GM12878 (cell line): ENCODE data around the gene ACTBL2.

Experiments
- CEBPB ChIP-seq, 2 experiments: fragments of 150-350 bp in 1 of 2; IDR thresholded peaks; 2 replicates each; pipeline ENCODE4 v1.6.1; 2012 to 2014; ENCODE audit warnings: low read depth in 2 of 2, low read length in 2 of 2, borderline replicate concordance in 1 of 2, inconsistent platforms in 1 of 2
- EZH2 ChIP-seq: IDR thresholded peaks from 2 replicates; pipeline ENCODE4 v1.6.1; 2012; ENCODE audit warnings: low read depth, mild to moderate bottlenecking, control low read depth, inconsistent platforms, low read length, borderline replicate concordance; ENCODE audit not compliant: control insufficient read depth
- FOS ChIP-seq: IDR thresholded peaks from 3 replicates; pipeline ENCODE4 v1.6.1; 2011; ENCODE audit warnings: borderline replicate concordance; ENCODE audit not compliant: insufficient read length; ENCODE audit errors: extremely low read depth
- FOXK2 ChIP-seq: fragments of 450-650 bp; IDR thresholded peaks from 2 replicates; pipeline ENCODE4 v1.6.1; 2017; ENCODE audit warnings: mild to moderate bottlenecking, moderate library complexity
- HDAC6 ChIP-seq: fragments of 200-600 bp; sonication (generic); IDR thresholded peaks from one replicate; pipeline ENCODE4 v1.8.0; 2017; ENCODE audit warnings: antibody characterized with exemption; ENCODE audit not compliant: unreplicated experiment
- POLR2A ChIP-seq: IDR thresholded peaks from 2 replicates; pipeline ENCODE4 v1.6.1; 2011; ENCODE audit warnings: low read depth, mild to moderate bottlenecking, low read length
- SP1 ChIP-seq: IDR thresholded peaks from one replicate; pipeline ENCODE4 v1.6.1; 2011; ENCODE audit warnings: low read depth, low read length
- SREBF2 ChIP-seq: IDR thresholded peaks from 2 replicates; pipeline ENCODE4 v1.6.1; 2012; ENCODE audit warnings: mild to moderate bottlenecking, low read length
- TF ChIP-seq, protein P1 (sequence below): IDR thresholded peaks from 2 replicates; pipeline ENCODE4 v1.6.1; 2012; ENCODE audit warnings: low read depth, low read length, improper control_type of control experiment
- TF ChIP-seq, protein P2 (sequence below), 3 experiments: IDR thresholded peaks in 2 of 3; conservative IDR thresholded peaks in 1 of 3; 2 replicates each; pipeline ENCODE4 v1.5.1; 2011; ENCODE audit warnings: low read depth in 3 of 3, low read length in 3 of 3, mild to moderate bottlenecking in 3 of 3, control low read depth in 2 of 3, moderate library complexity in 2 of 3, inconsistent platforms in 1 of 3, mixed read lengths in 1 of 3; ENCODE audit not compliant: control insufficient read depth in 2 of 3, insufficient read depth in 1 of 3; ENCODE audit errors: extremely low read depth in 1 of 3
- TF ChIP-seq, protein P3 (sequence below): IDR thresholded peaks from 2 replicates; pipeline ENCODE4 v1.6.1; 2012; ENCODE audit warnings: low read length, inconsistent platforms

DNA sequence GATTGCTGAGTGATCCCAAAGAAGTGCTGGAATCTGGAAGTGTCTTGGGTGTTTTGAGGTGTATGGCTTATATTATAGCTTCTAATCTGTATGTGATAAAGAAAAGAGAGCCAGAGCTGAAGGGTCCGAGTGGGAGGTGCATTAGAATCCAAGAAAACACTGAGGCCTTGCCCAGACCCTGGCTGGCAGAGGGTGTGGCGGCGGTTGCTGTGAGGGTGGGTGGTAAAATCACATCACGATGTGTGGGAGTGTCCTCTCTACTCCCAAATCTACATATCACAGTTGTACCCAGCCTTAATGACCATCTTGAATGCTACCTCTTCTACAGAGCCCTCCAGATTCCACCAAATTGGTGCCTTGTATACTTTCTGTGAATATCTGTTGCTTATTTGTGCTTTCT lies 28.9 kb downstream of the ACTBL2 start:
- no peak for TF ChIP-seq FOXK2
- TF ChIP-seq HDAC6, result no peak
- TF ChIP-seq, protein P1, sequence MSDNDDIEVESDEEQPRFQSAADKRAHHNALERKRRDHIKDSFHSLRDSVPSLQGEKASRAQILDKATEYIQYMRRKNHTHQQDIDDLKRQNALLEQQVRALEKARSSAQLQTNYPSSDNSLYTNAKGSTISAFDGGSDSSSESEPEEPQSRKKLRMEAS, result no peak
- TF ChIP-seq SREBF2, result no peak
- TF ChIP-seq CEBPB (IDR thresholded peaks at IDR 0.05; ENCODE audit: borderline replicate concordance in 1 of 2, low read depth in 2 of 2, low read length in 2 of 2), result no peak
- TF ChIP-seq SP1, result no peak
- TF ChIP-seq EZH2, result no peak
- TF ChIP-seq POLR2A, result no peak
- no peak for TF ChIP-seq FOS
- TF ChIP-seq, protein P2, sequence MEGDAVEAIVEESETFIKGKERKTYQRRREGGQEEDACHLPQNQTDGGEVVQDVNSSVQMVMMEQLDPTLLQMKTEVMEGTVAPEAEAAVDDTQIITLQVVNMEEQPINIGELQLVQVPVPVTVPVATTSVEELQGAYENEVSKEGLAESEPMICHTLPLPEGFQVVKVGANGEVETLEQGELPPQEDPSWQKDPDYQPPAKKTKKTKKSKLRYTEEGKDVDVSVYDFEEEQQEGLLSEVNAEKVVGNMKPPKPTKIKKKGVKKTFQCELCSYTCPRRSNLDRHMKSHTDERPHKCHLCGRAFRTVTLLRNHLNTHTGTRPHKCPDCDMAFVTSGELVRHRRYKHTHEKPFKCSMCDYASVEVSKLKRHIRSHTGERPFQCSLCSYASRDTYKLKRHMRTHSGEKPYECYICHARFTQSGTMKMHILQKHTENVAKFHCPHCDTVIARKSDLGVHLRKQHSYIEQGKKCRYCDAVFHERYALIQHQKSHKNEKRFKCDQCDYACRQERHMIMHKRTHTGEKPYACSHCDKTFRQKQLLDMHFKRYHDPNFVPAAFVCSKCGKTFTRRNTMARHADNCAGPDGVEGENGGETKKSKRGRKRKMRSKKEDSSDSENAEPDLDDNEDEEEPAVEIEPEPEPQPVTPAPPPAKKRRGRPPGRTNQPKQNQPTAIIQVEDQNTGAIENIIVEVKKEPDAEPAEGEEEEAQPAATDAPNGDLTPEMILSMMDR (IDR thresholded peaks at IDR 0.05 in 2 of 3, conservative IDR thresholded peaks at IDR 0.05 in 1 of 3; ENCODE audit: control insufficient read depth in 2 of 3, extremely low read depth in 1 of 3, insufficient read depth in 1 of 3, low read depth in 3 of 3, low read length in 3 of 3), result no peak
- TF ChIP-seq, protein P3, sequence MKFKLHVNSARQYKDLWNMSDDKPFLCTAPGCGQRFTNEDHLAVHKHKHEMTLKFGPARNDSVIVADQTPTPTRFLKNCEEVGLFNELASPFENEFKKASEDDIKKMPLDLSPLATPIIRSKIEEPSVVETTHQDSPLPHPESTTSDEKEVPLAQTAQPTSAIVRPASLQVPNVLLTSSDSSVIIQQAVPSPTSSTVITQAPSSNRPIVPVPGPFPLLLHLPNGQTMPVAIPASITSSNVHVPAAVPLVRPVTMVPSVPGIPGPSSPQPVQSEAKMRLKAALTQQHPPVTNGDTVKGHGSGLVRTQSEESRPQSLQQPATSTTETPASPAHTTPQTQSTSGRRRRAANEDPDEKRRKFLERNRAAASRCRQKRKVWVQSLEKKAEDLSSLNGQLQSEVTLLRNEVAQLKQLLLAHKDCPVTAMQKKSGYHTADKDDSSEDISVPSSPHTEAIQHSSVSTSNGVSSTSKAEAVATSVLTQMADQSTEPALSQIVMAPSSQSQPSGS, result no peak
